ENCODE measurements around the gene ECI1.

The ECI1 gene

DNA sequence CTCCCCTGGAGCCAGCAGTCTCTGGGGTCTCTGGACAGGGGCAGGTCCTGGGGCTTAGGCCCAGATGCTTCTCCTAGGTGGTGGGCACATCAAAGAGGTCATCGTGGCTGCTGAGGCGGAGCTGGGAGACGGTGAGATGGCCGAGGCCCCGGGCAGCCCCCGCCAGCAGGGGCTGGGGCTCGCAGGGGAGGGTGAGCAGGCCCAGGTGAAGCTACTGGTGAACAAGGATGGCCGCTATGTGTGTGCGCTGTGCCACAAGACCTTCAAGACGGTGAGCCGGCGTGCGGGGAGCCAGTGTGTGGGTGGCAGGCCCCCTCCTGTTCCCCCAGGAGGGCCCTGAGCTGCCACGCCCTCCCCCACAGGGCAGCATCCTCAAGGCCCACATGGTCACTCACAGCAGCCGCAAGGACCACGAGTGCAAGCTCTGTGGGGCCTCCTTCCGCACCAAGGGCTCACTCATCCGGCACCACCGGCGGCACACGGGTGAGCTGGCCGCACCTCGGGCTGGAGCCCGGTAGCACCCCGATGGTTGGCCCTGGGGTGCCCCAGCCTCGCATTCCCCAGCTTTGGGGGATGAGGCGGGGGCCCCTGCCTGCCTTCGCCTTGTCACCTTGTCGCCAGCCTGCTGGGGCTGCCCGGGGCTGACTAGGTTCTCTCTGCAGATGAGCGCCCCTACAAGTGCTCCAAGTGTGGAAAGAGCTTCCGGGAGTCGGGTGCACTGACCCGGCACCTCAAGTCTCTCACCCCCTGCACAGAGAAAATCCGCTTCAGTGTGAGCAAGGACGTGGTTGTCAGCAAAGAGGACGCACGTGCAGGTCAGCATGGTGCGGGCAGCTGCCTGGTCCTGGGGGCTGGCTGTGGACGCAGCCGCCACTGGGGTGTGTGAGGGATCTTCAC lies 19.0 kb downstream of the ECI1 start:
- no peak for DNase-seq

DNA sequence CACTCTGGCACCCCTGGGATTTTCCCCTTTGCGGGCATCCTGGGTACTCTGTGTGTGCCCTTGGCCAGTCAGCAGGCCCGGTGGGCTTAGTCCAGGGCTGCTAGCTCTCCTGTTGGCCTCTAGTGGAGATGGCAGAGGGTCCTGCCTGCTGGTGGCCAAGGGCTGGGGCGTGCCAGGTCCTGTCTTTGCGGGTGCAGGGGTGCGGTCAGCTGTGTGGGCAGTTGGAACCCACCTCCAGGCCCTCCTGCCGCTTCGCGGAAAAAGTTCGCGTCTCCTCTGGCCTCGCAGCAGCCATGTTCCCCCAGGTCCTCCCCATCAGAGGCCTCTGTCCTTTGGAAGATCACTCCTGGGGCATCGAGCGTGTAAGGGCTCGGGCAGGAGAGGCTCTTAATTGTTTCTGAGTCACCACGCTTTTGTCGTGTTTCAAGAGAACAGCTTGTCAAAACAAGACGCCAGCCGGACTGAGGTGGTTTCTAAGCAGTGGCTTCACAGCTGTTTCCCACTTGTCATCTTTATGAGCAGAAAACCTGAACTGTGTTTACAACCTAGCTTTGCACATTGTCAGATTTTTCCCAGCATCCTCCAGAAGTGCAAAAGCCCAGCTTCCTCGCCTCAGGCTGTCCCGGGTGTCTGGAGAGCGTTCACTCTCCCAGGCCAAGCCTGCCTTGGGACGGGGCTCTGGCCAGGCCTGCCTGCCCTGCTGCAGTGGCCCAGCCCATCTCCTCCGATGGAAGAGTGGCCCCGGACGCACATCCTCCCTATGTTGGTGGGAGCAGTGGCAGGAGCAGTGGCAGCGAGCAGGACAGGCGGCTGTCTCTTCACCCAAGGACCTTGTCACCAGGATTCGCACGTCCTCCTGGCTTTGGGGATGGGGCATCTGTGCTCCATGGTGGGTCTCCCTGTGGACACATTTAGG lies 20.1 kb downstream of the ECI1 start:
- no peak for DNase-seq

DNA sequence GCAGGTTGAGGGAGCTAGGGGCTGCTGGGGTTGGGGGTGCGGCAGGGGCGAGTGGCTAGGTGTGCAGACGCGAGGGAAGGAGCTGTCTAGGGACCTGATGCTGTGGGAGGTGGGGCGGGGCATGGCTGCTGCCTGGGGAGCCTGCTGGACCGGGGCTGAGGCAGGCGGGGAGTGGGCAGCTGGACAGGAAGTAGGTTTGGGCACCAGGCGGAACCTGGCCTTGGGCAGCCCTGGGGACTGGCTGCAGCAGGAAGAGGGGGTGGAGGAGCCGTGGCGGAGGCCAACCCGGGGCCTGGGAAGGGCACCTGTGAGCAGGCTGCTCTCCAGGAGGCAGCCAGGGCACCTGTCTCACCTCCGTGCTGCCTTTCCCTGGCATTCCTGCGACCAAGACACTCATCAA lies 21.0 kb downstream of the ECI1 start:
- DNase-seq: no peak

DNA sequence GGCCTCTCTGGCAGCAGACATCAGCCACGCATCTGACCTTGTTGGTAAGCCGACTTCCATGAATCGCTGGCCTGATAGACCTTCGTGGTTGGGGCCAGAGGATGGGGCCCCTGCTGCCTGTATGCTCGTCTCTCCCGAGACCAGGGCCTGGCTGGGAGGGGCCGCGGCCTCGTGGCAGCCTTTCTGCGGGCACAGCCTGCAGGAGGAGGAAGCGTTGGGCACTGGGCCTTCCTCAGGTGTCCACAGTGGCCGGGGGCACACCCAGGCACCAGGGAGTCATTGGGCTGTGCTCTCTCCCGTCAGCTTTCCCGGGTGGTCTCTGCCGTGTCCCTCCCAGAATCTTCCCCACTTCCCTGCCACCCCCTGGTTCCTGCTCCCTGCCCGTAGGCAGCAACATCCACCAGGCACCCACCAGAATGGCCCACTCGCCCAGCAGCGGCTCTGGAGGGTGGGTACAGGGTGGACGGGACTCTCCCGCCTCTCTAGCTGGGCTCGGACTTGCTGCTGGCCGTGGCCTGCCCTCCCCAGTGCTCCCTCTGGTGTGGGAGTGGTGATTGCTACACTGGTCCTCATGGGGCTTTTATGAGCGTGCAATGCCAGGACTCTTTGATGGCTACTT lies 21.6 kb downstream of the ECI1 start:
- no peak for DNase-seq

DNA sequence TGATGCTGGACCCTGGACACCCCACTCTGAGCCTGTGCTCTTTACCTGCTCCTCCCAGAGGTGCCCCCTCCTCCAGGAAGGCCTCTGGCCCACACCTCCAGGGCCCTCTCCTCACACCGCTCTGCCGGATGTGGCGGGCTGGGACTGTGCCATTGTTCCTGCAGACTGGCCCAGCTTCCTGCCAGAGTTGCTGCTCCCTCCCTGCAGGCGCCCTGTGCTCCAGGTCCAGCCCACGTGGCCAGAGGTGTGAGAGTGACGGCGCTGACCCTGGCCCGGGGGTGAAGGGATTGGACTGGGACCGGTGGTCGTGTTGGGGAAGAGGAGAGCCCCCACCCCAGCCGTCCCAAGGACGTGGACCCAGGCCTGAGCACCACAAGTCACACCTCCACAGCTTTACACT lies 22.3 kb downstream of the ECI1 start:
- DNase-seq: no peak

DNA sequence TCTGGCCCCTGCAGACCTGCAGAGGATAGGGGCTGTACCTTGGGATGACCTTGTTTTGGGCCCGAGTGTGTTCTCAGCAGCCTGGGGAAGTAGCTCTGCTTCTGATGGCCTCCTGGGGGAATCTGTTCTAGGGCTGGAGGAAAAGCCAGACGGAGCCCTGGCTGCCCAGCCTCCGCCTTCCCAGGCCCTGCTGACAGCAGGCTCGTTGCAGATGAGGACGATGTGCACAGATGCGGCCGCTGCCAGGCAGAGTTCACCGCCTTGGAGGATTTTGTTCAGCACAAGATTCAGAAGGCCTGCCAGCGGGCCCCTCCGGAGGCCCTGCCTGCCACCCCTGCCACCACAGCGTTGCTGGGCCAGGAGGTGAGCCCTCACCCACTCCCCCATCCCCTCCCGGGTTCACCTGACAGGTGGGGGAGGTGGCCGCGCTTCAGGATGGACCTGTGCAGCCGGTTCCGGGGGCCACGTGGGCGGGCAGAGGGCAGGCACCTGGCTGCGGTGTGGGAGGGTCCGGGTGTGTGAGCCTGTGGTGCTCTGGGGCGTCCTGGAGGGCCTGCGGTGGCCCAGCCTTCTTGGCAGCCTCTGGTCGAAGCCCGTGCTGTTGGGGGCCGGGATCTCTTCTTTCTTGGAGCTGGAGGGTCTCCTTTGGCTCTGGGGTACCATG lies 23.1 kb downstream of the ECI1 start:
- no peak for DNase-seq

DNA sequence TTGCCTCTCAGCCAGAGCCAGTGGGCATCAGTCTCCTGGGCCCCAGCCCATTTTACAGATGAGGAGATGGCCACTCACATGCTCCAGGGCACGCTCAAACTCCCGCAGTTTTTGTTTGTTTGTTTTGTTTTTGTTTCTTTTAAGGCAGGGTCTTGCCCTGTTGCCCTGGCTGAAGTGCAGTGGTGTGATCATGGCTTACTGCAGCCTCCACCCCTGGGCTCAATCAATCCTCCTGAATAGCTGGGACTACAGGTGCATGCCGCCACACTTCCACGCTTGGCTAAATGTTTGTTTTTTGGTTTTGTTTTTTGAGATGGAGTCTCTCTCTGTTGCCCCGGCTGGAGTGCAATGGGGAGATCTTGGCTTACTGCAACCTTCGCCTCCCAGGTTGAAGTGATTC lies 24.5 kb downstream of the ECI1 start:
- DNase-seq: no peak

DNA sequence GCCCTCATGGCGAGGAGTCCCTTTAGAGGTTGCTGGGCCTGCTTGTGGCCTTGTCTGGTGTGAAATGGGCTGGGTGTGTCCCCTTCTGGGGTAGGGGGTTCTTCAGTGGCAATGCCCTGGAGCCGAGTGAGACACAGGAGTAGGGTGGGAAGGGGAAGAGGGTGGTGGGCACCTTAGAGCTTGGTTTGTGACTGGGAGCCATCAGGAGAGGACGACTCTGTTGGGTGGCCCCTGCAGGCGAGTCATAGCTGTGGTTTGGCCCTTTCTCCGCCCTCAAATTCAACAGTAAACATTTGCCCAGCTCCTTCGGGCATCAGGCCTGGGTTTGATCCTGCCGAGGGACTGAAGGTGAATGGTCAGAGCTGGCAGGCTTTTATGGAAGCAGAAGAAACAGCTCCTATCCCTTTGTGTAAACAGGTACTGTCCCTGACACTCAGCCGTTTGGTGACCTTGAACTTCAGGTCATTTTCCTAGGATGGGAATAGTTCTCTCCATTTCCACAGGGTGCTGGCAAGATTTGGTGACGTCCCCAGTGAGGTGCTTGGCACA lies 25.1 kb downstream of the ECI1 start:
- no peak for DNase-seq

DNA sequence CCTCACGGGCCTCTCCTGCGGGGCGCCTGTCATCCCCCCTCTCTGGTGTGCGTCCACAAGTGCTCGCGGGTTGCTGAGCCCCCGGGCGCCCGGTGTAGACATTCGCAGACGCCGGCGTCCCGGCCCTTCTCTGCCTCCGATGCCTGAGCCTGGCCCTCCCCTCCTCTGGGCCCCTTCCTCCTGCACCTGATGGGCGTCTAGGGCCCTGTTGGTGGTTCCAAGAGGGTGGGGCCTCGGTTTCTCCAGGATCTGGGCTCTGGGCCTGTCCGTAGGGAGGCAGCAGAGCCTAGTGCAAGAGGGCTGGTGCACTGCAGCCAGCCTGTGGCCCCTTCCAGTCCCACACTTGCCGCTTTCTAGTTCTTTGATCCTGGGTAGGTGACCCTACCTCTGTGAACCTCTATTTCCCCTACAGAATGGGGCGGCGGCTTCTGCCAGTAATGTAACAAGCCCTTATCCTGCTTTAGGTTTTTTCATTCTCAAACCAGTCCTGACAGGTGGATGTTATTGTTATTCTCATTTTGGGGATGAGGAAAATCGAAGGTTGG lies 27.4 kb downstream of the ECI1 start:
- DNase-seq: no peak

DNA sequence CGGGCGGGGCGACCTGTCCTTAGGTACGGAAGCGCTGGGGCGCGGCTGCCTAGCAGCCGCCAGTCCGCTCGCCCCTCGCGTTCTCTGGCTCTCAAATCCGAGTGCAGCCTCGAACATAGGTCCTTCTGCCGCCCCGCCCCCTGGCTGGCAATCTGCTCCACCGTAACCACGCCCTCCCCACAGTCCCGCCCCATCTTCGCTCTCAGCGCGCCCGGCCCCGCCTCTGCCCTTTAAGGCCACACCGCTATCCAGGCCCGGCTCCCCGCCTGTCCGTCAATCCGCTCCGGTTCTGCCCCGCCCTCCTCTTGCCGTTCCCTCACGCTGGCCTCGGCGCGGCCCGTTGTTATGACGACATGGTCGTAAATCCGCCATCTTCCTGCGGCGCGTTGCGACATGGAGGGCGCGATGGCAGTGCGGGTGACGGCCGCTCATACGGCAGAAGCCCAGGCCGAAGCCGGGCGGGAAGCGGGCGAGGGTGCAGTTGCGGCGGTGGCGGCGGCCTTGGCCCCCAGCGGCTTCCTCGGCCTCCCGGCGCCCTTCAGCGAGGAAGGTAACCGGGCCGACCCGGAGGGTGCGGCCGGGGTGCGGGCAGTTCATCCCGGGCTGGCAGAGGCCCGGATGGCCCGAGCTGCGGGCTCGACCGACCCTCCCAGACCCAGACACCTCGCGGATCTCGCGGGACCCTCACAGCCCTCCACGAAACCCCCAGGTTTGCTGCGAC lies 28.0 kb downstream of the ECI1 start, which contains the start of gene E4F1:
TSS of gene E4F1 (plus strand) at position 371 of the 721 bp plus-strand sequence. CDS start at position 394, 23 bp downstream.
- DNase-seq: peak; percentile 99

DNA sequence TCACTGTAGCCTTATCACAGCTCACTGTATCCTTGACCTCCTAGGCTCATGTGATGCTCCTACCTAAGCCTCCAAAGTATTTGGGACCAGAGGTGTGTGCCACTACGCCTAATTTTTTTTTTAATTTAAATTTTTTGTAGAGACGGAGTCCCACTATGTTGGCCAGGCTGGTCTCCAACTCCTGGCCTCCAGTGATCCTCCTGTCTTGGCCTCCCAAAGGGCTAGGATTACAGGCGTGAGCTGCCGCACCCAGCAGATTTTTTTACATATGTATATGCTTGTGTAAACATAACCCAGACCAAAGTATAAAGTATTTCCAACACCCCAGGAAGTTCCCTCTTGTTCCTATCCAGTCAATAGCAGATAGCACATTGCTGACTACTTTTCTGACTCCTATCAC lies 35.1 kb downstream of the ECI1 start:
- no peak for DNase-seq

DNA sequence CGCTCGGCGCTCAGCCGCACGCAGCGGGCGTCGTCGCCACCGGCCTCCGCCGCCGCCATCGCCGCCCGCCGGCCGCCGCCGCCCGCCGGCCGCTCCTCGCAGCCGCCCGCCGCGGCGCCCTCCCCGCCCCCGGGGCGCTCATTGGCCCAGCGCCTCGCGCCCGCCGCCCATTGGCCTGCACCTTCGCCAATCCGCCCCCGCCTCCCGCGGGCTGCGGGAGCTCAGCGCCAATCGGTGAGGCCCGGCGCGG lies 36.7 kb downstream of the ECI1 start, which contains the start of gene PGP:
TSS of gene PGP (minus strand) at position 122 of the 250 bp plus-strand sequence. CDS start at position 59, 63 bp downstream.
- no peak for DNase-seq

DNA sequence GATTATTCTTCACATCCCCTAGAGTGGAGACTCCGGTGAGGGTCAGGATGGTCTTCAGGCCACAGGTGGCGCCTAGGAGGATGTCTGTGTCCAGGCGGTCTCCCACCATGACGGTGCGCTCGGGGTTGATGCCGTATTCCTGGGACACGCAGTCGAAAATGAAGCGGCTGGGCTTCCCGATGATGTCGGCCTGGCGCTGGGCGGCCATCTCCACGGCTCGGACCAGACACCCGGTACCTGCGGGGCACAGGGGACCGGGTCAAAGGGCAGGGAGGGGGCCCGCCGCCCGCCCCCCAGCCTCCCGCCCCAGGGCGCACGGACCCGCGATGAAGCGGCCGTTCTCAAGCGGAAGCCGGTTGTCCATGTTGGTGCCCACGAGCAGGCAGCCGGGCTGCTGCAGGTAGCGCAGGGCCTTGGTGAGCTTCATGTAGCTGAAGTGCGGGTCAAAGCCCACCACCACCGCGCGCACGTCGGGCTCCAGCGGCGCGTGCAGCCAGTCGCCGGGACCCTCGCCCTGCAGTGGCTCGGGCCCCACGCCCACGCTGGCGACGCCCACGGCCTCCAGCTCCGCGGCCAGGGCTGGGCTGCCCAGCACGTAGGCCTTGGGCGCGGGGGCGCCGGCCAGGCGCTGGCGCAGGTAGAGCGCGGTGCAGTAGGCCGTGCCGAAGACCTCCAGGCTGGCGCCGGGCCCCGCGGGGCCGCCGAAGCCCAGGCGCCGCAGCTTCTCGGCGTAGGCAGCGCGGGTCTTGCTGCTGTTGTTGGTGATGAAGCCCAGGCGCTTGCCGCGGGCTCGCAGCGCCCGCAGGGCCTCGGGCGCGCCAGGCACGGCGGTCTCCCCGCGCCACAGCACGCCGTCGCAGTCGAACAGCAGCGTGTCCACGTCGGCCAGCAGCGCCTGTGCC lies 37.3 kb downstream of the ECI1 start:
- DNase-seq: peak; percentile 66

DNA sequence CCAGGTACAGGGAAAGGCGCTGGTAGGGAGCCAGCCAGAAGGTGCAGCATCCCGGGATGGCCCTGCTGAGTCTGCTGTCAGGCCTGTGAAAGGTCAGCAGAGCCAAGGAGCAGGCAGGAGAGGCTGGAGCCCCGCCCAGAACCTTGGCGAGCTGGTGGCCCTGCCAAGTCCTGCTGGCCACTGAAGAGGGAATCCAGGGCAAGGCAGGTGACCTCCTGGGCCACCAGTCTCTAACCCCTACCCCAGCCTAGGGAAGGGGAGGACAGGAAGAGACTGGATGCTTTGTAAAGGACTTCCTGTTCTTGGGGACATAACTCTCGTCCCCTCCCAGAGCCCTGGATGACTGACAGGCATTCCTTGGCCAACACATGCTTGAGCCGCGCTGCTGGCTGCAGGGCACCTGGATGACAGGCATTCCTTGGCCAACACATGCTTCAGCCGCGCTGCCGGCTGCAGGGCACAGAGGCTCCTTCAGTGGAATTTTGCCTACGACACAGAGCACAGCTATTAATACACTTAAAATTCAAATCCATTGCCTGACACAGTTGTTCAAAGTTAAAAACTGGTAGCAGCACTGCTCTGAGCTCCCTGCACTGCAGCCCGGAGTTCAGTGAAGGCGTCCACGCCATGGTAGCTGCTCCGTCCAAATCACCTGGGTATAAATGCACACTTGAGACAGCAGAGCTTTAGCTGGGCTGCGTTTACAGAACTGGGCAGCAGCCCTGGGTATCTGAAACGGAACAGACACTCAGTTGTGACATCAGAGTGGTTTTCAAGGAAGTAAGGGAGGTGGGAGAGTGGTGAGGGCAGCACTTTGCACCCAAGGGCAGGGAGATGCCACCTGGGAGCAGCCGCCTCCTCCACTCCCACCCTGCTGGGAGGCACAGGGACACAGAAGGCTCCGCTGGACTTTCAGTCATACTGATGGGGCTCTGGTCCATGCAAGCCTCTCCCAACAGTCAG lies 38.7 kb downstream of the ECI1 start:
- no peak for DNase-seq

DNA sequence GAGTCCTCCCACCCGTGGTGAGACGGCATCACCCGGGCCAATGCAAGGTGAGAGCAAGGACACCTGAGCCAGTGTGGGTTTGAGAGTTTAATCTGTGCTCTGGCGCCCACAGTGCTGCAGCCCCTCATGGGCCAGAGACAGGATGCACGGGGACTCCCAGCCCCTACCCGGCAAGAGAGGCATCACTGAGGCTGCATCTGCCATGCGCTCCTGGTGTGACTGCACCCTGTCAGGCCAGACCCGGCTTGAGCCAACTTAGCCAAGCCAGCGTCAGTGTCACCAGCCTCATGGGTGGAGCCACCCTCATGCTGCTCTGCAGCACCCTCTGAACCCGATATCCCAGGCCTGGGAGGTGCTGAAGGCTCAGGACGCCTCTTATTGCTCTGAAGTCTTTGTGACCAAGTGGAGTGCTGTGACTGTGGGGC lies 39.5 kb downstream of the ECI1 start:
- no peak for DNase-seq

DNA sequence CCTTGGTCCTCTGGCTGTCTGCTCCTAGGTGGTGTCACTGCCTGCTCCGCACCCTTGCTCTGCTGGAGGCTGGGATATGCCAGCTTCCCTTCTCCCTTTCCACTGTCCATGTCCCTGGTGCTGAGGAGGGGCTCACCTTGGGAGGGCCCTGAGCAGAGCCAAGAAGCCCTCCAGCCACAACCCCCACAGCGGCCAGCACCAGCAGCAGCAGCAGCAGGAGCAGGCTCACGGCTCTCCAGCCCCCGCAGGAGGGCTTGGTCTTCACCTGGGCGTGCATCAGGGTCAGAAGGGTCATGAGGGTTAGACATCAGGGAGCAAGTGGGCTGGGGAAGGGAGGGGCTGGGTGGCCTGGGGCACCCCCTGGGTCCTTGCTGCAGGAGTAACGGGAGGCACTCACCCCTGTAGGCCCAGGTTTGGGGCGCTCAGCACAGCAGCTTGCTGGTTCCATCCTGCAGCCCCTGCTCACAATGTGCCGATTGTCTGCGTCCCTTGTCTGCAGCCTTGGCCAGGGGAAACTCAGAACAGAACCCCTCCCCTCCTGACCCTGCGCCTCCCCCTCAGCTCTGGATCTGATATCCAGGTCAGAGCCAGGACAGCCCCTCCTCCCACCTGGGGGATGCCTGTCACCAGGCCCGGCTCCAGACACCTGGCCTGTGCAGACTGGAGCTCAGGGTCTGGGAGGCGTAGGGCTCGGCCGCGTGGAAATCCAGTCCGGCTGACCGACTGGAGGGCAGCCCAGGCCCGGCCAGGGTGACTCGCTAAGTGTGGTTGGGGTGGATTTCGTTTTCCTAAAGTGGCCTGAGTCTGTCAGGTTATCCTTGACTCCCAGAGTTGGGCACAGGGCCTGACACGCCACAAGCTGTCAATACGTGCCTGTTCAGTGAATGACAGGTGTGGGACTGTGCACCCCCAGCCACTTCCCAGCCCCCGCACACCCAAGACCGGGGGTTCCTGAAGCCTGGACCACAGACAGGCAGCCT lies 40.7 kb downstream of the ECI1 start, which contains the start of gene BRICD5:
TSS of gene BRICD5 (minus strand) at position 478 of the 980 bp plus-strand sequence. CDS start at position 448, 30 bp downstream.
- no peak for DNase-seq

DNA sequence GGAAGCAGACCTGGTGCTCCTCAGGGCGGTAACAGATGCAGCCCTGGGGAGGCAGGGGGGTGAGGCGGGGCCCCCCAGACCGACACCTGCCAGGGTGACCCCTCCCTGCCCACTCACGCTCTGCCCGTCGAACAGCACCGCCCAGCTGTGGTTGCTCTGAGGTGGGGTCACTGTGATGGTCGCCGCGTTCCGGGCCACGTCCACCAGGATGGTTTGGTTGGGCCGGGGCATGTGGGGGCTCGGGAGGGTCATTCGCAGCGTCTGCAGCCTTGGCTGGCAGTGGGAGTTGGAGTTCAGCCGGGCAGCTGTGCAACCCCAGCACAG lies 41.4 kb downstream of the ECI1 start:
- DNase-seq: no peak

All from activated CD8-positive, alpha-beta memory T cell treated with anti-CD3 and anti-CD28 coated beads, Interleukin-2, amount 50 U/mL, for 48 hours (primary cell).